NB4 (cell line): ENCODE data around the gene ABHD5.
"Not testable (repeated sequence)": the region's sequence is repeated elsewhere in the genome, so short reads cannot be mapped to it uniquely, and the experiment has no call there.

Experiments used
- MYC ChIP-seq: IDR thresholded peaks from 2 replicates; pipeline ENCODE4 v1.6.1; 2011; ENCODE audit warnings: low read depth, low read length
- POLR2A ChIP-seq: IDR thresholded peaks from 2 replicates; pipeline ENCODE4 v1.6.1; 2011; ENCODE audit warnings: mild to moderate bottlenecking; ENCODE audit not compliant: insufficient read length; ENCODE audit errors: extremely low read depth
- TF ChIP-seq, protein P1 (sequence below): IDR thresholded peaks from one replicate; pipeline ENCODE4 v1.5.1; 2012; ENCODE audit warnings: low read depth, low read length
- TF ChIP-seq, protein P2 (sequence below): IDR thresholded peaks from 2 replicates; pipeline ENCODE4 v1.6.1; 2011; ENCODE audit warnings: low read depth, low read length

DNA sequence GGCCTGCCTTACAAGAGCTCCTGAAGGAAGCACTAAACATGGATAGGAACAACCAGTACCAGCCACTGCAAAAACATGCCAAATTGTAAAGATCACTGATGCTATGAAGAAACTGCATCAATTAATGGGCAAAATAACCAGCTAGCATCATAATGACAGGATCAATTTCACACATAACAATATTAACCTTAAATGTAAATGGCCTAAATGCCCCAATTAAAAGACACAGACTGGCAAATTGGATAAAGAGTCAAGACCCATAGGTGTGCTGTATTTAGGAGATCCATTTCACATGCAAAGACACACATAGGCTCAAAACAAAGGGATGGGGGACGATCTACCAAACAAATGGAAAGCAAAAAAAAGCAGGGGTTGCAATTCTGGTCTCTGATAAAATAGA is 29.4 kb upstream of the ABHD5 start:
- TF ChIP-seq, protein P1, sequence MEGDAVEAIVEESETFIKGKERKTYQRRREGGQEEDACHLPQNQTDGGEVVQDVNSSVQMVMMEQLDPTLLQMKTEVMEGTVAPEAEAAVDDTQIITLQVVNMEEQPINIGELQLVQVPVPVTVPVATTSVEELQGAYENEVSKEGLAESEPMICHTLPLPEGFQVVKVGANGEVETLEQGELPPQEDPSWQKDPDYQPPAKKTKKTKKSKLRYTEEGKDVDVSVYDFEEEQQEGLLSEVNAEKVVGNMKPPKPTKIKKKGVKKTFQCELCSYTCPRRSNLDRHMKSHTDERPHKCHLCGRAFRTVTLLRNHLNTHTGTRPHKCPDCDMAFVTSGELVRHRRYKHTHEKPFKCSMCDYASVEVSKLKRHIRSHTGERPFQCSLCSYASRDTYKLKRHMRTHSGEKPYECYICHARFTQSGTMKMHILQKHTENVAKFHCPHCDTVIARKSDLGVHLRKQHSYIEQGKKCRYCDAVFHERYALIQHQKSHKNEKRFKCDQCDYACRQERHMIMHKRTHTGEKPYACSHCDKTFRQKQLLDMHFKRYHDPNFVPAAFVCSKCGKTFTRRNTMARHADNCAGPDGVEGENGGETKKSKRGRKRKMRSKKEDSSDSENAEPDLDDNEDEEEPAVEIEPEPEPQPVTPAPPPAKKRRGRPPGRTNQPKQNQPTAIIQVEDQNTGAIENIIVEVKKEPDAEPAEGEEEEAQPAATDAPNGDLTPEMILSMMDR: not testable (repeated sequence)
- TF ChIP-seq POLR2A, MYC: not testable (repeated sequence)
- TF ChIP-seq, protein P2, sequence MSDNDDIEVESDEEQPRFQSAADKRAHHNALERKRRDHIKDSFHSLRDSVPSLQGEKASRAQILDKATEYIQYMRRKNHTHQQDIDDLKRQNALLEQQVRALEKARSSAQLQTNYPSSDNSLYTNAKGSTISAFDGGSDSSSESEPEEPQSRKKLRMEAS: not testable (repeated sequence)
